ENCODE measurements around the gene FAM120A. TPM values are rescaled to one million over a fixed set of nuclear protein-coding genes. Genes with fewer than 3 reads are reported as not detected.

Gene FAM120A
- total RNA-seq, 1 experiment from 2014 or later: 89.6 TPM

DNA sequence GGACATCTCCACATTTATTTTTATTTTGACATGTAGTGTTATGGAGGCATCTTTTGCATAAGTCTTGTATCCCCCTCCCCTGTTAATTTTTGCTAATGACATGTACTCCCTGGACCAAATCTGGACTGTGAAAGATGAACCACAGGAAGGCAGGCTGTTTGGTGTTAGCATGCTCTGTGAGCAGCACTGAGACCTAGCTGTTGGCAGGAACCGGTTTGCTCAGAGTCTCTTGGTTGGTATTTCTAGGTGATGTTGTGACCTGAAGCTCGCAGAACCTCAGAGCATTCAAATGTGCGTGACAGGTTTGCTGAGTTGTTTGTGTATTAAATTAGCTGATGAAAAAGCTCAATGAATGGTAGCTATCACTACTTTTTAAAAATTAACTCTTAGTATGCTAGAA is 71.3 kb downstream of the FAM120A start:
- 0 out of 2 replicates have a peak, but pooled peaks cover 3% of the 10 kb centered on the region for H3K36me3 ChIP-seq (ENCODE audit: low read depth, low read length)
- H2AFZ ChIP-seq (ENCODE audit: low read length): no peak overlapping the region
- ChIA-PET POLR2A (ENCODE audit: unreplicated experiment) (no interaction called here), CTCF (no interaction called here)
- intact Hi-C loops (cut with micrococcal nuclease): no loop called here
- H3K4me1 ChIP-seq (ENCODE audit: insufficient read depth, low read length): no peaks in the 10 kb centered on the region
- peaks cover 14% of the 10 kb centered on the region for H3K79me2 ChIP-seq (ENCODE audit: low read length)
- H3F3A ChIP-seq (ENCODE audit: low read length, unreplicated experiment): no peaks in the 10 kb centered on the region
- no peak overlapping the region for H3K27ac ChIP-seq (ENCODE audit: low read length)
- no peaks in the 10 kb centered on the region for H3K9me3 ChIP-seq (ENCODE audit: low read length)
- DNase-seq (no peak), ATAC-seq (no peak)
- TF ChIP-seq, protein P1, sequence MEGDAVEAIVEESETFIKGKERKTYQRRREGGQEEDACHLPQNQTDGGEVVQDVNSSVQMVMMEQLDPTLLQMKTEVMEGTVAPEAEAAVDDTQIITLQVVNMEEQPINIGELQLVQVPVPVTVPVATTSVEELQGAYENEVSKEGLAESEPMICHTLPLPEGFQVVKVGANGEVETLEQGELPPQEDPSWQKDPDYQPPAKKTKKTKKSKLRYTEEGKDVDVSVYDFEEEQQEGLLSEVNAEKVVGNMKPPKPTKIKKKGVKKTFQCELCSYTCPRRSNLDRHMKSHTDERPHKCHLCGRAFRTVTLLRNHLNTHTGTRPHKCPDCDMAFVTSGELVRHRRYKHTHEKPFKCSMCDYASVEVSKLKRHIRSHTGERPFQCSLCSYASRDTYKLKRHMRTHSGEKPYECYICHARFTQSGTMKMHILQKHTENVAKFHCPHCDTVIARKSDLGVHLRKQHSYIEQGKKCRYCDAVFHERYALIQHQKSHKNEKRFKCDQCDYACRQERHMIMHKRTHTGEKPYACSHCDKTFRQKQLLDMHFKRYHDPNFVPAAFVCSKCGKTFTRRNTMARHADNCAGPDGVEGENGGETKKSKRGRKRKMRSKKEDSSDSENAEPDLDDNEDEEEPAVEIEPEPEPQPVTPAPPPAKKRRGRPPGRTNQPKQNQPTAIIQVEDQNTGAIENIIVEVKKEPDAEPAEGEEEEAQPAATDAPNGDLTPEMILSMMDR (conservative IDR thresholded peaks at IDR 0.05; ENCODE audit: low read depth, low read length): no peak
- no peak for TF ChIP-seq EZH2phosphoT487 (IDR thresholded peaks at IDR 0.05; ENCODE audit: borderline replicate concordance, low read length)
- no peaks in the 10 kb centered on the region for H3K27me3 ChIP-seq (ENCODE audit: low read length)
- no peak overlapping the region for H3K4me3 ChIP-seq (ENCODE audit: low read length)
- H3K4me2 ChIP-seq (ENCODE audit: low read length): no peak overlapping the region
- H3K9ac ChIP-seq (ENCODE audit: low read length): no peak overlapping the region
- no TSS peak for BruUV-seq (replicated peaks)
- no peaks in the 10 kb centered on the region for H4K20me1 ChIP-seq (ENCODE audit: low read length)
- no peaks in the 10 kb centered on the region for H3K9me2 ChIP-seq (replicated peaks; ENCODE audit: low read length)

DNA sequence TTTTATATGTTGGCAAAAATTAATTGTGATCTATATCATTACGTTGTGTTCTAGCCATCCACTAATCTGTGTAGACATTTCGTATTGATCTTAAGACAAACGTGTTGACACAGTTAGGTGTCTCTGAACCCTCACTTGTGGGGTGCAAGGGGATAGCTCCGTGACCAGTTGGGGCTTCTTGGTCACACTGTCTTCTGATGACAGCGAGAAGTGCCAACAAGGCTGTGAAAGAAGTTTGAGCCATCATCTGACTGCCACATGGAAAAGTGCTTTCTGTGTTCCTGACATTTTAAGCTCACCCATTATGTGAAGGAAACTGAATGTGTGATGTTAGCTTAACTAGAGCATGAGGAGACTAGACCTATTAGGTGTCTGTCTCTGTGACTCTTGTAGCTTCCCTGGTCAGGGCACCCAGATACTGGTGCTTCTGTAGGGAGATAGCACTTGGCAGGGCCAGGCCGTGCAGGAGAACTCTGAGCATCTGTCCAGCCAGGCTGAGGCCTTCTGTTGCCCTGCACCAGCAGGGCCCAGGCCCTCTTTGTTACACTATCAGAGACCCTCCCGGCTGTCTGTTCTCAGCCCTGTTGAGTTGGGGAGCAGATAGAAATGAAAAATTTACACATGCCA is 72.1 kb downstream of the FAM120A start:
- Histone ChIP-seq H3K4me3 (ENCODE audit: low read length) (no peak overlapping the region), H4K20me1 (ENCODE audit: low read length) (no peaks in the 10 kb centered on the region), H3K9ac (ENCODE audit: low read length) (no peak overlapping the region), H3K27ac (ENCODE audit: low read length) (no peak overlapping the region), H3K4me1 (ENCODE audit: insufficient read depth, low read length) (no peaks in the 10 kb centered on the region), H3K9me2 (replicated peaks; ENCODE audit: low read length) (no peaks in the 10 kb centered on the region), H3K79me2 (ENCODE audit: low read length) (peaks cover 5% of the 10 kb centered on the region), H3F3A (ENCODE audit: low read length, unreplicated experiment) (no peaks in the 10 kb centered on the region), H3K9me3 (ENCODE audit: low read length) (no peaks in the 10 kb centered on the region), H2AFZ (ENCODE audit: low read length) (no peak overlapping the region), H3K27me3 (ENCODE audit: low read length) (no peaks in the 10 kb centered on the region), H3K36me3 (ENCODE audit: low read depth, low read length) (0 out of 2 replicates have a peak, but pooled peaks cover 9% of the 10 kb centered on the region), H3K4me2 (ENCODE audit: low read length) (no peak overlapping the region)
- intact Hi-C loops (cut with micrococcal nuclease): no loop called here
- ChIA-PET CTCF (no interaction called here), POLR2A (ENCODE audit: unreplicated experiment) (no interaction called here)
- ATAC-seq (no peak), DNase-seq (no peak)
- TF ChIP-seq EZH2phosphoT487 (IDR thresholded peaks at IDR 0.05; ENCODE audit: borderline replicate concordance, low read length): no peak
- TF ChIP-seq EZH2 (IDR thresholded peaks at IDR 0.05; ENCODE audit: low read length, unreplicated experiment): no peak
- TF ChIP-seq, protein P1 (conservative IDR thresholded peaks at IDR 0.05; ENCODE audit: low read depth, low read length): no peak
- BruUV-seq (replicated peaks): no TSS peak

DNA sequence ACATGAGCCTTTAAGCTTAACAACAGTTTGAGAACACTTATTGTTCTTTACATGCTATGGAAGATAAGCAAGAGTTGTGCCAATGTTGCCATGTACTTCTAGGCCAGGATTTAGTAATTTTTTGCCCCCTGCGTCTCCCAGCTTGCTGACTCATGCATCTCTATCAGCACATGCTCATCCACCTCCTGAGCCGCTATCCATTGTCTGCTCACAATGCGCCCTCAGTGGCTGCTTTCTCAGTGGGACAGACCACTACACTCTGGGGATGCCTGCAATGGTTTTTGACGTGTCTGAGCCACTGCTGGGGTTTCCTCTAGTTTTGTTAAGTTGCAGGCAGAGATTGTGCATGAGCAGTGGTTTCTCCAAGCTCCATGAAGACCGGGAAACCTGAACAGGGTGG is 74.0 kb downstream of the FAM120A start:
- intact Hi-C loops (cut with micrococcal nuclease): no loop called here
- H3K9me3 ChIP-seq (ENCODE audit: low read length): no peaks in the 10 kb centered on the region
- no peak overlapping the region for H2AFZ ChIP-seq (ENCODE audit: low read length)
- no peak overlapping the region for H3K27ac ChIP-seq (ENCODE audit: low read length)
- no TSS peak for BruUV-seq (replicated peaks)
- no peak for ATAC-seq
- ChIA-PET POLR2A (ENCODE audit: unreplicated experiment) (no interaction called here), CTCF (no interaction called here)
- no peaks in the 10 kb centered on the region for H3K4me1 ChIP-seq (ENCODE audit: insufficient read depth, low read length)
- no peak overlapping the region for H3K4me2 ChIP-seq (ENCODE audit: low read length)
- TF ChIP-seq EZH2phosphoT487 (IDR thresholded peaks at IDR 0.05; ENCODE audit: borderline replicate concordance, low read length) (no peak), EZH2 (IDR thresholded peaks at IDR 0.05; ENCODE audit: low read length, unreplicated experiment) (no peak)
- TF ChIP-seq, protein P1 (conservative IDR thresholded peaks at IDR 0.05; ENCODE audit: low read depth, low read length): no peak
- H4K20me1 ChIP-seq (ENCODE audit: low read length): no peaks in the 10 kb centered on the region
- H3K36me3 ChIP-seq (ENCODE audit: low read depth, low read length): peaks cover 22% of the 10 kb centered on the region; the same call in 1 of the 2 replicates
- H3K27me3 ChIP-seq (ENCODE audit: low read length): no peaks in the 10 kb centered on the region
- DNase-seq: no peak
- no peaks in the 10 kb centered on the region for H3K9me2 ChIP-seq (replicated peaks; ENCODE audit: low read length)
- H3K79me2 ChIP-seq (ENCODE audit: low read length): peaks cover 4% of the 10 kb centered on the region; the same call in 1 of the 2 replicates
- H3K4me3 ChIP-seq (ENCODE audit: low read length): no peak overlapping the region
- H3K9ac ChIP-seq (ENCODE audit: low read length): no peak overlapping the region
- H3F3A ChIP-seq (ENCODE audit: low read length, unreplicated experiment): no peaks in the 10 kb centered on the region

Data from PC-3 (cell line).